ENCODE measurements around the gene TRIM47.

- no peak for TF ChIP-seq CTCF (IDR thresholded peaks at IDR 0.05)
- TF ChIP-seq POLR2A (IDR thresholded peaks at IDR 0.05): no peak
- no peak for TF ChIP-seq EP300 (IDR thresholded peaks at IDR 0.05)
Measured at GRCh38 chr17:75902406-75902805, 24.0 kb upstream of the TRIM47 start.

Measured in tibial nerve (tissue), 4 donors.